GM18867 (cell line): ENCODE results near the gene MBOAT1.
"Not testable (repeated sequence)": the region's sequence is repeated elsewhere in the genome, so short reads cannot be mapped to it uniquely, and the experiment has no call there.

Source experiments
- ATAC-seq: cut with Tn5 transposase; IDR thresholded peaks from one replicate; pipeline ENCODE4 v1.9.1; 2021; ENCODE audit warnings: mild to moderate bottlenecking, moderate library complexity; ENCODE audit not compliant: unreplicated experiment

MBOAT1 gene

GRCh38 chr6:20212392-20213111, at the start of gene MBOAT1:
TSS of gene MBOAT1 (minus strand) at chr6:20212469. CDS start at chr6:20212234, 235 bp downstream.
- ATAC-seq = peak; percentile 87

- no peak for ATAC-seq
Observed at GRCh38 chr6:20261685-20262084, 49.4 kb upstream of the MBOAT1 start.

GRCh38 chr6:20260360-20260759, 48.1 kb upstream of the MBOAT1 start:
- ATAC-seq = no peak

GRCh38 chr6:20259316-20260049, 47.2 kb upstream of the MBOAT1 start:
- ATAC-seq = no peak

GRCh38 chr6:20255428-20255827, 43.2 kb upstream of the MBOAT1 start:
- ATAC-seq = no peak

- no peak for ATAC-seq
Observed at GRCh38 chr6:20254295-20254694, 42.0 kb upstream of the MBOAT1 start.

- no peak for ATAC-seq
Observed at GRCh38 chr6:20253021-20253420, 40.8 kb upstream of the MBOAT1 start.

- ATAC-seq = no peak
Observed at GRCh38 chr6:20252311-20252710, 40.0 kb upstream of the MBOAT1 start.

- ATAC-seq = no peak
Observed at GRCh38 chr6:20251525-20251924, 39.3 kb upstream of the MBOAT1 start.

- ATAC-seq = no peak
Observed at GRCh38 chr6:20246125-20246524, 33.9 kb upstream of the MBOAT1 start.

GRCh38 chr6:20244807-20245681, 32.8 kb upstream of the MBOAT1 start:
- not testable (repeated sequence) for ATAC-seq

- no peak for ATAC-seq
Observed at GRCh38 chr6:20243288-20243687, 31.0 kb upstream of the MBOAT1 start.

GRCh38 chr6:20242397-20242796, 30.1 kb upstream of the MBOAT1 start:
- ATAC-seq = no peak

- no peak for ATAC-seq
Observed at GRCh38 chr6:20241102-20241501, 28.8 kb upstream of the MBOAT1 start.

GRCh38 chr6:20238688-20239587, 26.7 kb upstream of the MBOAT1 start:
- ATAC-seq = no peak

- ATAC-seq = no peak
Observed at GRCh38 chr6:20237677-20238460, 25.6 kb upstream of the MBOAT1 start.

- ATAC-seq = peak; percentile 8
Observed at GRCh38 chr6:20236909-20237600, 24.8 kb upstream of the MBOAT1 start.

GRCh38 chr6:20236344-20236743, 24.1 kb upstream of the MBOAT1 start:
- ATAC-seq = peak; percentile 61

- ATAC-seq = no peak
Observed at GRCh38 chr6:20235041-20235440, 22.8 kb upstream of the MBOAT1 start.
